Caki2 (cell line): Measurements from ENCODE around the gene LYPLAL1. TPM values are rescaled to one million over a fixed set of nuclear protein-coding genes. Genes with fewer than 3 reads are reported as not detected.
"Not testable (repeated sequence)": the region's sequence is repeated elsewhere in the genome, so short reads cannot be mapped to it uniquely, and the experiment has no call there.

ENCODE experiments used
- DNase-seq: peaks from one replicate; pipeline ENCODE4 v3.0.0-alpha.2; 2015; ENCODE audit warnings: low read depth
- in situ Hi-C: cut with HindIII; loops from 2 replicates; pipeline ENCODE4 v1.10.0; 2016; ENCODE audit warnings: low sequenced_read_pairs, low pct_unique_long_range_greater_than_20kb, mixed read lengths
- total RNA-seq: library from RNA; depleted of rRNA; stranded (reverse); fragments of >200 nt; shearing (Covaris generic); gene quantifications from 2 replicates; pipeline ENCODE4 v1.2.3, GENCODE V29; 2014; ENCODE audit warnings: low replicate concordance

The LYPLAL1 gene
- total RNA-seq, 1 experiment from 2014 or later: 19.4 TPM

- in situ Hi-C loops: no loop called here
- DNase-seq: no peak
Observed at GRCh38 chr1:219190605-219191004, 16.9 kb downstream of the LYPLAL1 start.

GRCh38 chr1:219195833-219196232, 22.2 kb downstream of the LYPLAL1 start:
- in situ Hi-C loops, DNase-seq: not testable (repeated sequence)

- no peak for DNase-seq
- in situ Hi-C loops: no loop called here
Observed at GRCh38 chr1:219201656-219202055, 28.0 kb downstream of the LYPLAL1 start.

- in situ Hi-C loops: no loop called here
- no peak for DNase-seq
Observed at GRCh38 chr1:219202567-219202966, 28.9 kb downstream of the LYPLAL1 start.

- in situ Hi-C loops: no loop called here
- DNase-seq: no peak
Observed at GRCh38 chr1:219206350-219206749, 32.7 kb downstream of the LYPLAL1 start.

DNA sequence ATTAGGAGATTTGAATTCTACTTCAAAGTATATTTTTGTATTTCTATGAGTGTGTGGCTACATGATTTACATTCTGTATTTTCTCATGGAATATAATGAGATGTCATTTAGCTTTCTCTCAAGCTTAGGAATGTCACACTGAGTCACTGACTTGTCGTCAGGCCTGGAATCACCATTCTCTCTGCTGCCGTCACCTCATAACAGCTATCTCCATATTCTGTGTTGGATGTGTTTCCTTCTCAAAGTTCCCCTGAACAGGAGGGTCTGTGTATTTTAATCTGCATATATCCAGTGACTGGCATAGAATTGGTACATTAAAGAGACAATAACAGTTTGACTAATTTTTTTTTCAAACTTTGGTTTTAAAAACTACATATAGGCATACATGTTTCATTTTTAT, 35.9 kb downstream of the LYPLAL1 start:
- DNase-seq: no peak
- in situ Hi-C loops: no loop called here

GRCh38 chr1:219210067-219210466, 36.4 kb downstream of the LYPLAL1 start:
- no peak for DNase-seq
- in situ Hi-C loops: no loop called here

- in situ Hi-C loops: no loop called here
Observed at GRCh38 chr1:219215477-219215876, 41.8 kb downstream of the LYPLAL1 start.

DNA sequence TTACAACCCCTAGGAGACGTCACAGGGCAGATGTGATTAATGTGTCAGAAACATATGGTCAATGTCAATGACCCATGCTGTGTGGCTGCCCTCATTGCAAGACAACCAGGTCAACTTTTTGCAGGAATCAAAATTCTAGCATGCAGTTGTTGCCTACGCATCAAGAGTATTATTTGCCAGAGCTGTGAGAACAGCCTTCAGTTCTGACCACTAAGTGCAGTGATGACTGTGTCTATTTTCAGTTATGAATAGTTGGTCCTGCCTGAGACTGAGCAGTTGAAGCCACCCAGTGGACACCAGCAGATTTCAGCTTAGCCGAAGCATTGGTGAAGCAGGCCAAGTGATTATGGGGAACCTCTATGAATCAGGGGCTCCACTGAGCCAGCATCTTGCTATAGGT, 47.3 kb downstream of the LYPLAL1 start:
- in situ Hi-C loops: no loop called here
- no peak for DNase-seq

More at GRCh38 chr1:219215477-219215876, 41.8 kb downstream of the LYPLAL1 start:
- no peak for DNase-seq

- no peak for DNase-seq
Observed at GRCh38 chr1:219223496-219223895, 49.8 kb downstream of the LYPLAL1 start.

DNA sequence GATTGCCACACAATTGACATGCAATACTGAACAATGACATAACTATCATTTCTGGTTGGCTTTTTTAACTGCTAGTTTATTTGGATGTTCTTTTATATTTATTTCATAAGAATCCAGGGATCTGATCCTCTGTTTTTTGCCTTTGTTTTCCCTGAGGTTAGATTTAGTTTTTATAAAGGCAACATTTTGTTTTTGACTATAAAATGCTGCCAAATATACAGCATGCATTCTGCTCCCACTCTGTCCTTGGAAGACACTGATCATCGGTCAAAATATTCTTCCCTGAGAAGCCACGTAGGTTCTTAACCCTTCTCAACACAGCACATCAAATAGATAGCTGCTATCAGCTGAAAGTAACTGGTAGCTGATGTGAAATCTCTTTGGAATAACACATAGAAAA, 52.5 kb downstream of the LYPLAL1 start:
- in situ Hi-C loops: no loop called here
- DNase-seq: no peak

More at GRCh38 chr1:219223496-219223895, 49.8 kb downstream of the LYPLAL1 start:
- in situ Hi-C loops: no loop called here

- no peak for DNase-seq
- in situ Hi-C loops: no loop called here
Observed at GRCh38 chr1:219227360-219228057, 53.8 kb downstream of the LYPLAL1 start.

DNA sequence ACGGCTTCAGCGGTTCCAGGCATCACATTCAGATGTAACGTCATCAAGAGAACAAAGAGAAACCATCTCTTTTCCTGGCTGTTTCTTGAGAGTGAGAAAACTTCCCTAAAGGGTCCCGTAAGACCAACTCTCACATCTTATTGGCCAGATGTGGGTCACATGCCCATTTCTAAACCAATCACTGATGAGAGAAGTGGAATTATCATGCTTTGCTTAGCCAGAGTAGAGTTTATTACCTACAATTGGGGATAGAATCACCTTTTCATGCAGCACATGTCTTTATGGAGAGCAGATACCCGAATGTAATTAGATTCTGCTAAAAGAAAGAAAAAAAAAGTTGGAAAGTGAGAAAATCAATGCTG, 54.4 kb downstream of the LYPLAL1 start:
- in situ Hi-C loops: no loop called here
- DNase-seq: no peak

DNA sequence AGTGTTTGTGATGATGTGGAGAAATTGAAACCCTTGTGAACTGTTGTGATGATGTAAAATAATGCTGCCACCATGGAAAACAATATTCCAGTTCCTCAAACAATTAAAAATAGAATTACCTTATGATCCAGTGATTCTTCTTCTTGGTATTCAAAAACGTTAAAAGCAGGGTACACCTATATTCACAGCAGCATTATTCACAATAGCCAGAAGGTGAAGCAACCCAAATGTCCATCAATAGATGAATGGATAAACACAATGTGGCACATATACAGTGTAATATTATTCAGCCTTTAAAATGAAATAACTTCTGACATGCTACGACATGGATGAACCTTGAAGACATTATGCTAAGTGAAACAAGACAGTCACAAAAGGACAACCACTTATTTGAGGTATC, 59.2 kb downstream of the LYPLAL1 start:
- DNase-seq: no peak
- in situ Hi-C loops: no loop called here

- in situ Hi-C loops: no loop called here
- no peak for DNase-seq
Observed at GRCh38 chr1:219235903-219236481, 62.3 kb downstream of the LYPLAL1 start.

DNA sequence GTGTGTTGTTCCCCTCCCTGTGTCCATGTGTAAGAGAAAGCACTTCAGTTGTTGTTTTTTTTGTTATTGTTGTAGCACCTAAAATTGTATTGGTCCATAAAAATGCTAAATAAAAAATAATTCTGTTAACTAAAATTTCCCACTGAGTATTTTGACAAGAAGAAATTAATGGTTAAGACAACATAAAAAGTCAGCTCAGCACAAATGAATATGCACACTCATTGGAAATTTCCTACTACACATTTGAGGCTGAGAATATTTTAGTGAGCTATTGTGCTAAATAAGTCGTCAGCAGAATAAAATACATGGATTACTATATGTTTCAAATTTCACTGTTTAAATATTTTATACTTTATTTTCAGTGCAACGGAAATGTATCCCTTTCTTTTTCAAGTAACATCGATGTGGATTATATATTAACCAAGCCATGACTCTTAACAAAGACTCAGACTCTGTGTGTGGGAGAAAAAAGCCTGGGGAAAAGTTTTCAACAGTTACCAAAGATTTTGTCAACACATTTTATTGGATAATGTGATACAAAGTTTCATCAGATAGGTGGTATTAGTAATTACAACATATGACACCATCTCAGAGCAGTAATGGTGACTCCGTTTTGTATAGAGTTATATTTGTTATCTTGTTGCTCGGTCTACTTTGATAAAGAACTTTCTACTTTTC, 63.4 kb downstream of the LYPLAL1 start:
- in situ Hi-C loops: no loop called here
- DNase-seq: peak; percentile 48

- DNase-seq: no peak
Observed at GRCh38 chr1:219239518-219239917, 65.8 kb downstream of the LYPLAL1 start.

GRCh38 chr1:219244864-219245263, 71.2 kb downstream of the LYPLAL1 start:
- no peak for DNase-seq
- in situ Hi-C loops: no loop called here

More at GRCh38 chr1:219239518-219239917, 65.8 kb downstream of the LYPLAL1 start:
- in situ Hi-C loops: no loop called here

DNA sequence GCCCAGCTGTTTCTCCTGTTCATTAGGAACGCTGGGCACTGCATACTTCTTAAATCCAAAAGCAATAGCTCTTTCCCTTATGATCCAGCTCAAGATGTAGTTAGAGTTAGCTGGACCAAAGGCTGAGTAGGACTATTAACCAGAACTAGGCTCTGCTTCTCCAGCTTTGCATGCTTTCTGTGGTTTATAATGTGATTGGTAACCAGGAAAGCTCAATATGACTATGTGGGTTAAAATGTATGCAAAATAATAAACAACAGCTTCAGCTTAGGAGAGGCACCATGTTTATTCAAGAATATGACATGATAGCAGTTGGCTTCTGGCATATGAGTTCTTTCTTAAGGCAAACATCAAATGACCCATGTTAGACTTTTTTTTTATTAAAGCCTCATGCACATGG, 73.8 kb downstream of the LYPLAL1 start:
- in situ Hi-C loops: no loop called here

More for the DNA sequence above, 73.8 kb downstream of the LYPLAL1 start:
- DNase-seq: no peak
